Measurements from ENCODE around the gene ASXL2.

The ASXL2 gene

DNA sequence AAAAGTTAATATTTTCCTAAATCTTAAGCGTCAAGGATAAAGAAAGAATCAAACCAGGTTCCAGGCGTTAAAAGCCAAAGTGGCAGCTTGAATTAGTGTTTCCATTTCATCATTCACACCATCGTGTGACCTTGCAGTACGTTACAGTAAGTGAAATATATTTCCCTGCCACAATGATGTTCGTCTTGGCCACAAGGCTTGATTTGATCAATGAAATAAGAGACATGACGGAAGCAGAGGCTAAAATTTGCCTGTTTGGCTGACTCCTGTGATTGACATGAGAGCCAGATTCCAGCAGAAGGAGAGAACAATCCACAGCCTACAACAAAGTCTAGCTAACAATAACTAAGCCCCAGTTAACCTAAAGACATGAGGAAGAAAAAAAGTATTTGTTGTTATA lies 62.0 kb downstream of the ASXL2 start:
- no peak for DNase-seq (ENCODE audit: low spot score)

DNA sequence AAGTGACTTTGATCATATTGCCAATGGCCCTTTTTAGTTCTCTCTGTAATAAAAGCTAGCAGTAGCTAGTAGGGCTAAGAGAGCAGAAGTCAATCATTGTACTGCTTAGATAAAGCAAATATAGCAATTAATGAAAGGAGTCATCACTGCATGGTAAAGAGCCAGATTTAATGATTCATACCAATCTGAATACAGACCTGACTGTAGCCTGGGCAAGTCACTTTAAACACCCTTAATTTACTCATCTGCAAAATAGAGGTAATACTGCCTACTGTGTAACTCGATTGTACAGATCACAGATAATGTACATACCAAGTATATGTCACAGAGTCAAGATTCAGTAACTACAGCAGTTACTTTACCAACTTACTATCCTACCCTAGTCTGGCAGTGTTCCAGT lies 63.6 kb downstream of the ASXL2 start:
- no peak for DNase-seq (ENCODE audit: low spot score)
- TF ChIP-seq, protein P1, sequence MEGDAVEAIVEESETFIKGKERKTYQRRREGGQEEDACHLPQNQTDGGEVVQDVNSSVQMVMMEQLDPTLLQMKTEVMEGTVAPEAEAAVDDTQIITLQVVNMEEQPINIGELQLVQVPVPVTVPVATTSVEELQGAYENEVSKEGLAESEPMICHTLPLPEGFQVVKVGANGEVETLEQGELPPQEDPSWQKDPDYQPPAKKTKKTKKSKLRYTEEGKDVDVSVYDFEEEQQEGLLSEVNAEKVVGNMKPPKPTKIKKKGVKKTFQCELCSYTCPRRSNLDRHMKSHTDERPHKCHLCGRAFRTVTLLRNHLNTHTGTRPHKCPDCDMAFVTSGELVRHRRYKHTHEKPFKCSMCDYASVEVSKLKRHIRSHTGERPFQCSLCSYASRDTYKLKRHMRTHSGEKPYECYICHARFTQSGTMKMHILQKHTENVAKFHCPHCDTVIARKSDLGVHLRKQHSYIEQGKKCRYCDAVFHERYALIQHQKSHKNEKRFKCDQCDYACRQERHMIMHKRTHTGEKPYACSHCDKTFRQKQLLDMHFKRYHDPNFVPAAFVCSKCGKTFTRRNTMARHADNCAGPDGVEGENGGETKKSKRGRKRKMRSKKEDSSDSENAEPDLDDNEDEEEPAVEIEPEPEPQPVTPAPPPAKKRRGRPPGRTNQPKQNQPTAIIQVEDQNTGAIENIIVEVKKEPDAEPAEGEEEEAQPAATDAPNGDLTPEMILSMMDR (IDR thresholded peaks at IDR 0.05; ENCODE audit: extremely low read depth, missing control alignments), result no peak

More for the DNA sequence above, 62.0 kb downstream of the ASXL2 start:
- TF ChIP-seq, protein P1 (IDR thresholded peaks at IDR 0.05; ENCODE audit: extremely low read depth, missing control alignments), result no peak

DNA sequence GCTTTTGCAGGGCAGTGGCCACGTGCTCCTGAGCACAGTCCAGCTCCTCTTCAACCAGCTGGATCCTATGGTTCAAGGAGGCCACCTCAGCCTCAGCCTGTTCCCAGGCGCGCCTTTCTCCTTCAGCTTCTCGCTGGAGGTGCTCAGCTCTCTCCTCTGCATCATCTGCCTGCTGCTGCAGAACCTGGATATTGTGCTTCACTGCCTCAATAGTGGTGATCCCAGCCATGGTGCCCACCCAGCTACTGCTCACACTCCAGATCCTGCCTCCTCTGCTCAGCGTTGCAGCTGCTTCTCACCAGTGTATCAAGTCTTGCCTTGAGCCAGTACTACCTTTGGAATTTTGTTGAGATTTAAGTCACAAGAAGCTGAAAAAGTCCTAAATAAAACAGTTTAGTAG lies 67.9 kb downstream of the ASXL2 start:
- TF ChIP-seq, protein P1 (IDR thresholded peaks at IDR 0.05; ENCODE audit: extremely low read depth, missing control alignments), result no peak
- DNase-seq (ENCODE audit: low spot score), result no peak

DNA sequence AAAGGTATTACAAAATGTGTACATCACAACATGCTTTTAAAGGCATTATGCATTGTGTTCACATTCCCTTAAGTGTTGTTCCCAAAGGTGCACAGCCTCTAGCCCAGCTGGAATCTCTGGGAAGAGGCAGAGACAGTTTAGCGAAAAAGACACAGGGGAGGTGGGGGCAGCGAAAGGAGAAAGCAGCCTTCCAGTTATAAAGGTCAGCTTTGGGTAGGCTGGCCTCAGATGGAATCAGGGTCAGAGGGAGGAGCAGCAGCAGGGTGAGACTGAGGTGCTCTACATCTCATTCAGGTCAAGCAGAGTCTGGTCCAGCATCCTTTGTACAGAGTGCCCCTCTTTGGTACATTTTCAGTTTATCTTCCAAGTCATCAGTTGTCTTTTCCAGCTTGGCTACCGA lies 68.6 kb downstream of the ASXL2 start:
- no peak for DNase-seq (ENCODE audit: low spot score)
- TF ChIP-seq, protein P1 (IDR thresholded peaks at IDR 0.05; ENCODE audit: extremely low read depth, missing control alignments), result no peak

DNA sequence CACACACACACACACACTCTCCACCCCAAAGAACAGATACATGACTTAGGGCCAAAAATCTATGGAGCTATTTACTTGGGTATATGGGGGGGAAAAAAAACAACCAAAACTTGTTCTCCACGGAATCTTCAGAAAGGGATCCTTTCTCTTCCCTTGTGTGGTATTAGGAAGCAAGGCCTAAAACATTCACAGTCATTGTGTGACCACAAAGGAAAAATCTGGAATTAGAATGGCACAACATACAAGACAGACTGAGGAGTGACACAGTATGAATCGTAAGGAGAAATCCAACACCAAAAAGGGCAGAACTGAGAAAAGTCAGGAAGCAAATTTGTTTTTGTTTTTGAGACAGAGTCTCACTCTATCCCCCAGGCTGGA lies 70.3 kb downstream of the ASXL2 start:
- no peak for DNase-seq (ENCODE audit: low spot score)
- TF ChIP-seq, protein P1 (IDR thresholded peaks at IDR 0.05; ENCODE audit: extremely low read depth, missing control alignments), result no peak

DNA sequence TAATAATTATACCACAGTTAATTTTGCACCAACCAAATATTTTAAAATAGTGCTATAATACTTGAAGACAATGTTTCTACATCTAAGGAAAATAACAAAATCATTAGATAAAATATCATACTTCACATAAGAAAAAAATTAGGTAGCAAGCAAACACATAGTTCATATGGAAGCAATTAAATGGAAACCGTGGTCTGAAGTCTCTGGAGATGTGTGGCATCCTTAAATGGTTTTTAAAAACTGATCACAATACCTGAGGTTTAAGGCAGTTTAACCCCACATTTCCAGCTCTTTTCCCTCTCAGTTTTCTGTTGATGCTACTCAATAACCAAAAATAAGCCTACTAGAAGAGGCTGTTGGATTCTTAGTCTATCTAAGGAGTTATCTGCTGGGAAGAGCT lies 71.3 kb downstream of the ASXL2 start:
- TF ChIP-seq, protein P1 (IDR thresholded peaks at IDR 0.05; ENCODE audit: extremely low read depth, missing control alignments), result no peak

DNA sequence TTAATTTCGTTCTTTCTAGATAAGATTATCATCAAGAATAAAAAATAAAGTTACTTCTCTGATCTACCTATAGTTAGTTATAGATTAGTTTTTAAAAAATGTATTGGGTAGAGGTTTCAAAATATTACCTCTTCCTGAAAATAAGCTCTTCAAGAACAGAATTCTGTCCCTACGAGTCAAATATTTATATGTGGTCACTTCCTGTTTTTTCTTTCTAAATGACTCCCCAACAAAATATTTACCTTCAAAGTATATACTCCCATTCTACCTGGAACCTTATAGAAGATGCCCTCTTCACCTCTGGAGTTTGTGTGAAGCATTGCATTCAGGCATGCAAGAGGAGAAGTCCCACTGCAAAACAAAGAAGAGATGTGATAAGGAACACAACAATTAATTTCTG lies 72.3 kb downstream of the ASXL2 start:
- no peak for DNase-seq (ENCODE audit: low spot score)
- TF ChIP-seq, protein P1 (IDR thresholded peaks at IDR 0.05; ENCODE audit: extremely low read depth, missing control alignments), result no peak

More for the DNA sequence above, 71.3 kb downstream of the ASXL2 start:
- no peak for DNase-seq (ENCODE audit: low spot score)
